ENCODE data around the gene REV1.

The REV1 gene

DNA sequence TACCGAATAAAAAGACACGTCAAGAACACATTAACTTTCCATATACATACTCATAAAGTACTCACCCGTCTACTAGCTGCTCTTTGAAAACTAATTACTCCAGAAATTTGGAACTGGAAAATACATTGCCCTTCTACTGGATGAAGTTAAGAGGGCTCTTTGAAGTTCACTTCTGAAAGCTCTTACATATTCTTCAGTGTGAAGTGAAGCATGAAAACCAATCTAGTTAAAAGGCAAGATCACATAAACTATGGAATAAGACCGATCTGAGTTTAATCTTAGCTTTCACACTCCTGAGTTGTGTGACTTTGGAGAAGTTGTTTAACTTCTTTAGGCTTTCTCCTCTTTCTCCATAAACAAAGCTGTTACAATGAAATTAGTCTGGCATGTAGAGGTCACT lies 38.5 kb downstream of the REV1 start:
- ATAC-seq: no peak
- TF ChIP-seq PPARA (CRISPR knock-in tag; IDR thresholded peaks at IDR 0.05; ENCODE audit: borderline replicate concordance) (no peak), SNAI2 (CRISPR knock-in tag; IDR thresholded peaks at IDR 0.05) (no peak), BACH2 (CRISPR knock-in tag; IDR thresholded peaks at IDR 0.05; ENCODE audit: borderline replicate concordance) (no peak), TOX (CRISPR knock-in tag; IDR thresholded peaks at IDR 0.05; ENCODE audit: borderline replicate concordance) (no peak)

DNA sequence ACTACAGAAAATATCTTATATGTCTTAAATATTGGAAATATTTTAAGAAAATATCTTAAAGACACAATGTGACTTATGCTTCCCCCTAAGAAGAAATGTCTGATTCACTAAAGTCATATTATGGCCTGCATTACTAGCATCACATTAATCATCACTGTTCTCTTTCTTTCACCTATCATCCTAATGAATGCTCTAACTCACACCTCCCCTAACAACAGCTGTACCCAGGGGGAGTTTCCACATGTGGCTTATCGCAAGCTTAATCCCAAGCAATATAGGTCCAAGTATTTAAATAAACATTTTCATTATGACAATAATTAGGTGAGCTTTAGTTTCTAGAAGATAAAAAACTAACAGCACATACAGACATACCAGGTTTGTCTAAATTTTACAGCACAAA lies 39.6 kb downstream of the REV1 start:
- TF ChIP-seq ESRRG (CRISPR knock-in tag; IDR thresholded peaks at IDR 0.05) (no peak), ZNF565 (CRISPR knock-in tag; conservative IDR thresholded peaks at IDR 0.05; ENCODE audit: low read depth) (no peak), SNAI2 (CRISPR knock-in tag; IDR thresholded peaks at IDR 0.05) (no peak), ZFP3 (CRISPR knock-in tag; IDR thresholded peaks at IDR 0.05) (no peak), RARB (CRISPR knock-in tag; IDR thresholded peaks at IDR 0.05) (no peak), BACH2 (CRISPR knock-in tag; IDR thresholded peaks at IDR 0.05; ENCODE audit: borderline replicate concordance) (no peak), GLIS3 (CRISPR knock-in tag; IDR thresholded peaks at IDR 0.05) (no peak), ZNF8 (CRISPR knock-in tag; IDR thresholded peaks at IDR 0.05) (no peak), ZC3H10 (CRISPR knock-in tag; IDR thresholded peaks at IDR 0.05) (no peak), TCF4 (CRISPR knock-in tag; IDR thresholded peaks at IDR 0.05; ENCODE audit: borderline replicate concordance) (no peak), OSR1 (CRISPR knock-in tag; IDR thresholded peaks at IDR 0.05) (no peak)
- TF ChIP-seq, protein P1, sequence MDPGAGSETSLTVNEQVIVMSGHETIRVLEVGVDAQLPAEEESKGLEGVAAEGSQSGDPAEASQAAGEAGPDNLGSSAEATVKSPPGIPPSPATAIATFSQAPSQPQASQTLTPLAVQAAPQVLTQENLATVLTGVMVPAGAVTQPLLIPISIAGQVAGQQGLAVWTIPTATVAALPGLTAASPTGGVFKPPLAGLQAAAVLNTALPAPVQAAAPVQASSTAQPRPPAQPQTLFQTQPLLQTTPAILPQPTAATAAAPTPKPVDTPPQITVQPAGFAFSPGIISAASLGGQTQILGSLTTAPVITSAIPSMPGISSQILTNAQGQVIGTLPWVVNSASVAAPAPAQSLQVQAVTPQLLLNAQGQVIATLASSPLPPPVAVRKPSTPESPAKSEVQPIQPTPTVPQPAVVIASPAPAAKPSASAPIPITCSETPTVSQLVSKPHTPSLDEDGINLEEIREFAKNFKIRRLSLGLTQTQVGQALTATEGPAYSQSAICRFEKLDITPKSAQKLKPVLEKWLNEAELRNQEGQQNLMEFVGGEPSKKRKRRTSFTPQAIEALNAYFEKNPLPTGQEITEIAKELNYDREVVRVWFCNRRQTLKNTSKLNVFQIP (CRISPR knock-in tag; IDR thresholded peaks at IDR 0.05; ENCODE audit: borderline replicate concordance, low read depth): no peak
- TF ChIP-seq, protein P2, sequence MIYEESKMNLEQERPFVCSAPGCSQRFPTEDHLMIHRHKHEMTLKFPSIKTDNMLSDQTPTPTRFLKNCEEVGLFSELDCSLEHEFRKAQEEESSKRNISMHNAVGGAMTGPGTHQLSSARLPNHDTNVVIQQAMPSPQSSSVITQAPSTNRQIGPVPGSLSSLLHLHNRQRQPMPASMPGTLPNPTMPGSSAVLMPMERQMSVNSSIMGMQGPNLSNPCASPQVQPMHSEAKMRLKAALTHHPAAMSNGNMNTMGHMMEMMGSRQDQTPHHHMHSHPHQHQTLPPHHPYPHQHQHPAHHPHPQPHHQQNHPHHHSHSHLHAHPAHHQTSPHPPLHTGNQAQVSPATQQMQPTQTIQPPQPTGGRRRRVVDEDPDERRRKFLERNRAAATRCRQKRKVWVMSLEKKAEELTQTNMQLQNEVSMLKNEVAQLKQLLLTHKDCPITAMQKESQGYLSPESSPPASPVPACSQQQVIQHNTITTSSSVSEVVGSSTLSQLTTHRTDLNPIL (CRISPR knock-in tag; IDR thresholded peaks at IDR 0.05; ENCODE audit: low read depth): no peak
- no peak for ATAC-seq

DNA sequence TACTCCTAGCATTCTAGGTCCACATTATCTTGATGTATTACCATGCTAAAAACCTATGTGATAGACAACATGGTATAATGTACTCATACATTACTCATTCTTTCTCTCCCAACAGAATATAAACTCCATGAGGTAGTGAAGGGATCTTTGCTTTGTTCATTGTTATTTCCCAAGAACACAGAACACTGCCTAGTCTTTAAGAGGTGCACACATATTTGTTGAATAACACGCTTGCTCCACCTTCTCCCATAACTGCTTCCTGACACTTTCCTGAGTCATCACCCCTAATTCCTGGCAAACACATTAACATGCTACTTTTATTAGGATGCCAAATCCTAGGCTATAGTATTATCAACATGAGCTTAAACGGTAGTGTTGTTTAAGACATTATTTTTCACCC lies 41.3 kb downstream of the REV1 start:
- TF ChIP-seq ZFP30 (CRISPR knock-in tag; IDR thresholded peaks at IDR 0.05) (no peak), PPARA (CRISPR knock-in tag; IDR thresholded peaks at IDR 0.05; ENCODE audit: borderline replicate concordance) (no peak), ESRRG (CRISPR knock-in tag; IDR thresholded peaks at IDR 0.05) (no peak), ZC3H10 (CRISPR knock-in tag; IDR thresholded peaks at IDR 0.05) (no peak), ZNF8 (CRISPR knock-in tag; IDR thresholded peaks at IDR 0.05) (no peak), TOX (CRISPR knock-in tag; IDR thresholded peaks at IDR 0.05; ENCODE audit: borderline replicate concordance) (no peak), ZNF565 (CRISPR knock-in tag; conservative IDR thresholded peaks at IDR 0.05; ENCODE audit: low read depth) (no peak), ISL1 (CRISPR knock-in tag; IDR thresholded peaks at IDR 0.05) (no peak), ZFP3 (CRISPR knock-in tag; IDR thresholded peaks at IDR 0.05) (no peak), TCF4 (CRISPR knock-in tag; IDR thresholded peaks at IDR 0.05; ENCODE audit: borderline replicate concordance) (no peak), ZNF70 (CRISPR knock-in tag; IDR thresholded peaks at IDR 0.05) (no peak), CSDC2 (CRISPR knock-in tag; IDR thresholded peaks at IDR 0.05) (no peak)
- TF ChIP-seq, protein P1 (CRISPR knock-in tag; IDR thresholded peaks at IDR 0.05; ENCODE audit: borderline replicate concordance, low read depth): no peak
- TF ChIP-seq, protein P2 (CRISPR knock-in tag; IDR thresholded peaks at IDR 0.05; ENCODE audit: low read depth): no peak
- TF ChIP-seq, protein P3, sequence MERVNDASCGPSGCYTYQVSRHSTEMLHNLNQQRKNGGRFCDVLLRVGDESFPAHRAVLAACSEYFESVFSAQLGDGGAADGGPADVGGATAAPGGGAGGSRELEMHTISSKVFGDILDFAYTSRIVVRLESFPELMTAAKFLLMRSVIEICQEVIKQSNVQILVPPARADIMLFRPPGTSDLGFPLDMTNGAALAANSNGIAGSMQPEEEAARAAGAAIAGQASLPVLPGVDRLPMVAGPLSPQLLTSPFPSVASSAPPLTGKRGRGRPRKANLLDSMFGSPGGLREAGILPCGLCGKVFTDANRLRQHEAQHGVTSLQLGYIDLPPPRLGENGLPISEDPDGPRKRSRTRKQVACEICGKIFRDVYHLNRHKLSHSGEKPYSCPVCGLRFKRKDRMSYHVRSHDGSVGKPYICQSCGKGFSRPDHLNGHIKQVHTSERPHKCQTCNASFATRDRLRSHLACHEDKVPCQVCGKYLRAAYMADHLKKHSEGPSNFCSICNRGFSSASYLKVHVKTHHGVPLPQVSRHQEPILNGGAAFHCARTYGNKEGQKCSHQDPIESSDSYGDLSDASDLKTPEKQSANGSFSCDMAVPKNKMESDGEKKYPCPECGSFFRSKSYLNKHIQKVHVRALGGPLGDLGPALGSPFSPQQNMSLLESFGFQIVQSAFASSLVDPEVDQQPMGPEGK (CRISPR knock-in tag; IDR thresholded peaks at IDR 0.05; ENCODE audit: borderline replicate concordance): no peak
- no peak; the same call in 2 of the 3 replicates for ATAC-seq

DNA sequence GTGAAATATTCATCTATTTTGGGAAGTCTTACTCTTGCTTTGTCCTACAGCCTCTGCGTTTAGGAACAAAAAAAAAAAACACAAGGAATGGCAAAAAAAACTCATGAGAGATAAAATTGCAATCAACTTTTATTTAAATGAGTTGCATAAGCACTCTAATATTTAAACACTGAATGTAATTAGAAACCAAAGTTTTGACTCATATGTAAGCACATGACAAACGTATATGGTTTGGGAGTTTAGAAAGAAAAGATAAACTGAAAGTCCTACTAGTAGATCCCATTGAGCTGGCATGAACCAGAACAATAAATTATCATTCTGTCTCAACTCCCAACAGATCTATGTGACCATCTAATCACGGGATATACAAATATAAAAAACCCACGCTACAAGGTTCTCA lies 44.8 kb downstream of the REV1 start:
- ATAC-seq: no peak
- no peak for TF ChIP-seq ARNTL (CRISPR knock-in tag; IDR thresholded peaks at IDR 0.05; ENCODE audit: borderline replicate concordance, low read depth)
- no peak for TF ChIP-seq ZFP30 (CRISPR knock-in tag; IDR thresholded peaks at IDR 0.05)
- TF ChIP-seq ZNF70 (CRISPR knock-in tag; IDR thresholded peaks at IDR 0.05): no peak
- TF ChIP-seq PPARA (CRISPR knock-in tag; IDR thresholded peaks at IDR 0.05; ENCODE audit: borderline replicate concordance): no peak
- no peak for TF ChIP-seq SNAI2 (CRISPR knock-in tag; IDR thresholded peaks at IDR 0.05)
- TF ChIP-seq, protein P4, sequence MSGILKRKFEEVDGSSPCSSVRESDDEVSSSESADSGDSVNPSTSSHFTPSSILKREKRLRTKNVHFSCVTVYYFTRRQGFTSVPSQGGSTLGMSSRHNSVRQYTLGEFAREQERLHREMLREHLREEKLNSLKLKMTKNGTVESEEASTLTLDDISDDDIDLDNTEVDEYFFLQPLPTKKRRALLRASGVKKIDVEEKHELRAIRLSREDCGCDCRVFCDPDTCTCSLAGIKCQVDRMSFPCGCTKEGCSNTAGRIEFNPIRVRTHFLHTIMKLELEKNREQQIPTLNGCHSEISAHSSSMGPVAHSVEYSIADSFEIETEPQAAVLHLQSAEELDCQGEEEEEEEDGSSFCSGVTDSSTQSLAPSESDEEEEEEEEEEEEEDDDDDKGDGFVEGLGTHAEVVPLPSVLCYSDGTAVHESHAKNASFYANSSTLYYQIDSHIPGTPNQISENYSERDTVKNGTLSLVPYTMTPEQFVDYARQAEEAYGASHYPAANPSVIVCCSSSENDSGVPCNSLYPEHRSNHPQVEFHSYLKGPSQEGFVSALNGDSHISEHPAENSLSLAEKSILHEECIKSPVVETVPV (CRISPR knock-in tag; IDR thresholded peaks at IDR 0.05): no peak
- TF ChIP-seq CSDC2 (CRISPR knock-in tag; IDR thresholded peaks at IDR 0.05): no peak
- TF ChIP-seq, protein P3 (CRISPR knock-in tag; IDR thresholded peaks at IDR 0.05; ENCODE audit: borderline replicate concordance): no peak
- no peak for TF ChIP-seq OSR1 (CRISPR knock-in tag; IDR thresholded peaks at IDR 0.05)
- no peak for TF ChIP-seq GLIS3 (CRISPR knock-in tag; IDR thresholded peaks at IDR 0.05)
- TF ChIP-seq RARB (CRISPR knock-in tag; IDR thresholded peaks at IDR 0.05): no peak
- no peak for TF ChIP-seq ESRRG (CRISPR knock-in tag; IDR thresholded peaks at IDR 0.05)
- TF ChIP-seq ZNF565 (CRISPR knock-in tag; conservative IDR thresholded peaks at IDR 0.05; ENCODE audit: low read depth): no peak
